ENCODE results near the gene E2F7.
"Not testable (repeated sequence)": the region's sequence is repeated elsewhere in the genome, so short reads cannot be mapped to it uniquely, and the experiment has no call there.

E2F7 gene, protein sequence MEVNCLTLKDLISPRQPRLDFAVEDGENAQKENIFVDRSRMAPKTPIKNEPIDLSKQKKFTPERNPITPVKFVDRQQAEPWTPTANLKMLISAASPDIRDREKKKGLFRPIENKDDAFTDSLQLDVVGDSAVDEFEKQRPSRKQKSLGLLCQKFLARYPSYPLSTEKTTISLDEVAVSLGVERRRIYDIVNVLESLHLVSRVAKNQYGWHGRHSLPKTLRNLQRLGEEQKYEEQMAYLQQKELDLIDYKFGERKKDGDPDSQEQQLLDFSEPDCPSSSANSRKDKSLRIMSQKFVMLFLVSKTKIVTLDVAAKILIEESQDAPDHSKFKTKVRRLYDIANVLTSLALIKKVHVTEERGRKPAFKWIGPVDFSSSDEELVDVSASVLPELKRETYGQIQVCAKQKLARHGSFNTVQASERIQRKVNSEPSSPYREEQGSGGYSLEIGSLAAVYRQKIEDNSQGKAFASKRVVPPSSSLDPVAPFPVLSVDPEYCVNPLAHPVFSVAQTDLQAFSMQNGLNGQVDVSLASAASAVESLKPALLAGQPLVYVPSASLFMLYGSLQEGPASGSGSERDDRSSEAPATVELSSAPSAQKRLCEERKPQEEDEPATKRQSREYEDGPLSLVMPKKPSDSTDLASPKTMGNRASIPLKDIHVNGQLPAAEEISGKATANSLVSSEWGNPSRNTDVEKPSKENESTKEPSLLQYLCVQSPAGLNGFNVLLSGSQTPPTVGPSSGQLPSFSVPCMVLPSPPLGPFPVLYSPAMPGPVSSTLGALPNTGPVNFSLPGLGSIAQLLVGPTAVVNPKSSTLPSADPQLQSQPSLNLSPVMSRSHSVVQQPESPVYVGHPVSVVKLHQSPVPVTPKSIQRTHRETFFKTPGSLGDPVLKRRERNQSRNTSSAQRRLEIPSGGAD

DNA sequence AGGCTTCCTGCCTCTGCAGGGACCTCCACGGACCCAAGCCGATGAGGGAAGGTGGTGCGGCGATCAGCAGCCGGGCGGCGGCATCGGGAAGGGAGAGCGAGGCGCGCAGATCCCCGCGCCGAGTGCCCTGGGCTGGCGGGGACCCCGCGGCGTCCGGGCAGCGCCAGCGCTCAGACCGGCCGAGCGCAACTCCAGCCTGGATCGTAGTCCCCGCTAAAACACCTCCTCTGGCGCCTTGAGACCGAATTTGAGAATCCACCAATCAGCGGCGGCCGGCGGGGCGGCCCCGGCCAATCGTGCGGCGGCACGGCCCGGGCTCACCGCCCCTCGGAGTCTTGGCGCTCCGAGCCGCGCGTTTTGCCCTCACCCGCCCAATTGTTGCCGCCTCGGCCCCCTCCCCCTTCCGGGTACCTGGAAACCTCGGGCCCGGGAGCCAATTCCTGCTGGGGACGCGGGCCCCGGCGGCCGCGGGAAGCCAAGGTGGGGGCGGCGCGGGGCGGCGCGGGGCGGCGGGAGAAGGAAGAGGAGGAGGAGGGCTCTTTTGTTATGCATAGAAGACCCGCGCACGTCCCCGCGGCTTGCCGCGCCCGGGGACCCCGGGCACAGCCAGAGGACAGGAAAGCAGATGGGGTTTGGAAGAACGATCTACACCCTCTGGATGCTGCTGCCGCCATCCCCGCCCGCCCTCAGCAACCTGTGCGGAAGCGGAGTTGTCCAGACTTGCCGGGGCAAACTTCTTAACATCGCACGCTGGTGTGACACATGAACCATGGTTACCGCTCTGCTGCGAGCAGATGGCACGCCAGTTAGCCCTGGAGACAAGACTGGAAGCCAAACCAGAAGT is at the start of gene E2F7:
Gene E2F7 (minus strand): TSS at position 209 of the 844 bp plus-strand sequence. CDS start 934 bp downstream, outside the sequence.
- DNase-seq: peak; percentile 87

DNA sequence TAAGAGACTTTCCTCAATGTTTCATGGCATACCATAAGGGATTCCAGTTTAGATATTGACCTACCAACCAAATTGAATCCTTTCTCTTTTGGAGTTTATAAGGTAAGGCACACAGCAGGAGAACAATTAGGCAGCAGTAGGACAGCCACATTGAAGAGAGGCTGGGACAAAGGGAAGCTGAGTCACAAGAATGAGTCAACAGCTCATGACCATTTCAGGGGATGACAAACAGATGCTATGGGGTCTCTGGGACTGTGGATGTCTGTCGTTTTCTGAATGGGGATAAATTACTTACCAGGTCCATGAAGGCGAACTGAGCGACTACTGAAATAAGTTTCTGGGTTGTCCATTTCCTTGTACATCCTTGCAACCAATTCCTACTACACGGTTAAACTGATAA is 48.6 kb upstream of the E2F7 start:
- no peak for DNase-seq

DNA sequence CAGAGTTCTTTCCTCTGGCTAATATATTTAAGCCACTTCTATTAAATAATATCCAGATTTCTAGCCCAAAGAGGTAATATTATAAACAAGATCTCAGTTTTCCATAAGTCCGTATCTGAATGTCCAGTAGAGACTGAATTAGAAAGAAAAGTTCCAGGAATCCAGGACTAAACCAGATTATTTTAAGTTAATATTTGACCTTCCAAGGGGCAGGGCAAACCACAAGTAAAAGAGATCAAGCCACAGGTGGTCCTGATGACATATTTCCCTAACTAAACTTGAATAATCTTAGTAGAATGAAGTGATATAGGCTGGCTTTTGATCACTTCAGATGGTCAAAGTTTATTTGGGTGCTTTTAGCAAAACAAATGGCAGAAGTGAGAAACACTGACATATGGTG is 43.3 kb upstream of the E2F7 start:
- no peak for DNase-seq

DNA sequence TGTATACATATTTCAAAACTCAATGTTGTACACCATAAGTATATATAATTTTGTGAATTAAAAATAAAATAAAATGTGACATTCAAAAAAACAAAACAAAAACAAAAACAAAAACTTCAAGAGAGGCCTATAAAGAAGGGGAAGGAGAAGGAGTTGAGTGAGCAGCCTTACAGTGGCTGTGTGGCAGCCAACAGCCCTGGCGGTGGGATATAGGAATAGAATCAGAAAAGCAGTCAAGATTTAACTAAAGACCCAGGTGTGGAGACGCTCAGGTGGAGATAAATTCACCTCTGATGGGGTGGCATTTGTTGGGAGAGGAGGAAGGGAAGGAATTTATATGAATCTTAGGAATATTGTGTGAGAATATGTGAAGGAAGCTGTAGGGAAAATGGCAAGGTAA is 41.8 kb upstream of the E2F7 start:
- no peak for DNase-seq

- DNase-seq: no peak
Observed at GRCh38 chr12:77104792-77105191, 39.4 kb upstream of the E2F7 start.

GRCh38 chr12:77104286-77104685 is 38.9 kb upstream of the E2F7 start:
- no peak for DNase-seq

DNA sequence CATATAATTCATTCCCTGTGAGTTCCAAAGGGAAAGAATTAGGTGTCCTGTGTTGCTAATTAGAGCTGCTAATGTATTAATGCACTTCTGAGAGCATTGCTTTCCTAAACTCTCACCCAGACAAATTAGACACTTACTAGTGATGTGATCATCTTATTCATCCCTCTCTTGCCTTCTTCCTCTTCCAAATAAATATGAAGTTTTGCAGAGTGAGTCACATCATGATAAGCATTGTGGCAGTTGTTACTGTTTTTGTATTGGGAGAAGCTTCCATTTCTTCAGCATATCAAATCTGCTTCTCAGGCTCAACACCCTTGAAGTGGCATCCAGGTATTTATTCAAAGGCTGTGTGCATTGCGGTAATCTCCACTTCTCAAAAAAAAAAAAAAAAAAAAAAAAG is 37.3 kb upstream of the E2F7 start:
- no peak for DNase-seq

DNA sequence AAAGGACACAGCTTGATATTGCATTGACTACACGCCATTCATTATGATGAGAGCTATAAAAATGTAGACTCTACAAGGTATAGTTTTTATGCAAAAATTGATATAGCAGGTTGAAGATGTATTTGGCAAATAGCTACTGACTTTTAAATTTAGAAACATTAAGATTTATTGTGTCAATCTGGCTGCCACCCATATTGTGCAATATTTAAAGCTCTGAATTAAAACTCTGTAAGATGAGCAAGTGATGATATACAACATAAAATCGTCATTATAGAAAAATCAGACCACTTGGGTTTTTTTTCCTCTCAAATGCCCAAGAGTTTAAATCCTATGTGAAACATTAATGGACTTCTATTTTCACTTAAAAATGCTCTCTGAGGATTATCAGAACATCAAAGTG is 36.8 kb upstream of the E2F7 start:
- DNase-seq: no peak

GRCh38 chr12:77099799-77100198 is 34.4 kb upstream of the E2F7 start:
- no peak for DNase-seq

DNA sequence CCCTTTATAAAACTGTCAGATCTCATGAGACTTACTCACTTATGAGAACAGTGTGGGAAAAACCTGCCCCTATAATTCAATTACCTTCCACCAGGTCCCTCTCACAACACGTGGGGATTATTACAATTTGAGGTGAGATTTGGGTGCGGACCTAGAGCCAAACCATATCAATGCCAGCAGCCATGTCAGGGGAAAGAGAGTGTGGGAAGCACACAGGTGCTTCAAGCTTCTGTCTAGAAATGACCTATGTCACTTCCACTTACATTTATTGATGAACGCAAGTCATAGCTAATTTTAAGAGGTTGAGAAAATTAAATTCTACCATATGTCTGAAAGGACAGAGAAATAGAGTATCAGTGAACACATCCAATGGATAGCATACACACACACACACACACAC is 32.5 kb upstream of the E2F7 start:
- DNase-seq: no peak

DNA sequence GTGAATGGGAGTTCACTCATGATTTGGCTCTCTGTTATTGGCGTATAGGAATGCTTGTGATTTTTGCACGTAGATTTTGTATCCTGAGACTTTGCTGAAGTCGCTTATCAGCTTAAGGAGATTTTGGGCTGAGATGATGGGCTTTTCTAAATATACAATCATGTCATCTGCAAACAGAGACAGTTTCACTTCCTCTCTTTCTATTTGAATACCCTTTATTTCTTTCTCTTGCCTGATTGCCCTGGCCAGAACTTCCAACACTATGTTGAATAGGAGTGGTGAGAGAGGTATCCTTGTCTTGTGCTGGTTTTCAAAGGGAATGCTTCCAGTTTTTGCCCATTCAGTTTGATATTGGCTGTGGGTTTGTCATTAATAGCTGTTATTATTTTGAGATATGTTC is 26.9 kb upstream of the E2F7 start:
- DNase-seq: not testable (repeated sequence)

GRCh38 chr12:77089686-77090220 is 24.4 kb upstream of the E2F7 start:
- no peak for DNase-seq

- DNase-seq: no peak
Observed at GRCh38 chr12:77087427-77087826, 22.1 kb upstream of the E2F7 start.

DNA sequence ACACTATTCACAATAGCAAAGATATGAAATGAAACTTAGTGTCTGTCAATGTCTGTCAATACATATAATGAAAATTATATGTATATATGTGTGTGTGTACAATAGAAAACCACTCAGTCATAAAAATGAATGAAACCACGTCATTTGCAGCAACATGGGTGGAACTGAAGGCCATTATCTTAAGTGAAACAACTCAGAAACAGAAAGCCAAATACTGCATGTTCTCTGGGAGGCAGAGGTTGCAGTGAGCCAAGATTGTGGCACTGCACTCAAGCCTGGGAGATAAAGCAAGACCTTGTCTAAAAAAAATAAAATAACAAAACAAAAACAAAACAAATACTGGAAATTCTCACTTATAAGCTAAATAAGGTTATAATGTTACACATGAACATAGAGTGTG is 16.7 kb upstream of the E2F7 start:
- DNase-seq: no peak

GRCh38 chr12:77079631-77080030 is 14.3 kb upstream of the E2F7 start:
- DNase-seq: no peak

GRCh38 chr12:77078231-77078630 is 12.9 kb upstream of the E2F7 start:
- no peak for DNase-seq

DNA sequence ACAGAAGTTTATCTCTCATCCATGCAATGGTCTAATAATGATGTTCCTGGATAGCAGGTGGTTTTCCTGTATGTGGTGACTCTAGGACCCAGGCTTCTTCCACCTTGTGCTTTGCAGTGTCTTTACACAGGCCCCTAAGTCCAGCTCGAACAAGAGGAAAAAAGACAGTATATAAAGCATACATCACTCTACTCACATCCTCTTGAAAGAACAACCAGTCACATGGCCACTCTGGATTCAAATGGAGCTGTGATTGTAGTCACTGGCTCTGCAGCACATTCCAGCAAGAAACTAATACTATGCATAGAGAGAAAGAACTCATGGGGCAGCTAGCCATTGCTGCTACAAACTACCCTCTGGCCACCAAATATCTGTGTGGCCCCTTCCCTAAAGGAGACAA is 11.5 kb upstream of the E2F7 start:
- no peak for DNase-seq

- not testable (repeated sequence) for DNase-seq
Observed at GRCh38 chr12:77073894-77074293, 8.5 kb upstream of the E2F7 start.

DNA sequence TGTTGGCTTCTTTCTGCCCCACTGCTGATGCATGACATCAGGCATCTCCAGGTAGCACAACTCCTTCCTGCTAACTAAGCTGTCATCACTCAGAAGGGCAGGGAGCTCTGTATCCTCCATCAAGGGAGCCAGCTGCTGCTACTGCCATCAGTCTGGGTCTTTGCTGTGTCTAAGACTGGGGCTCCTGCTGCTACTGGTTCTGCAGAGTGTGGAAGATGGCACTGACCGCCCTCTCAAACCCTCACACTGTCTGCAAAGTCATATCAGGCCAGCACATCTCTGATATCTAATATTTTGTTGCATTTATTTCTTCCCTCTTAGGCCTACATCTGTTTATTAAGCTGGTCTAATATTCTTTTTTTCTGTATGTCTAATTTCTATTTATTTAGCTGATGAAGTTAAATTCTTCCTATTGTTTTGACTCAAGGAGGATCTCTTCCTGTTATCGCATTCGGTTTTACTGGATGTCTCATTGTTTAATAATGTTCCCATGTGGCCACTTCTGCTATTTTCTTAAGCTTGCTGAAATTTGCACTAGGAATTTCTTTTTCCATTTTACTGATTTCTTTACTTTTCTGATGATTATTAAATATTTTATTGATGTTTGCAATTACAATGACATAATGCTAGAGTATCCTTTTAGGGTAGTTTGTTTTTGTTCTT is 7.6 kb upstream of the E2F7 start:
- DNase-seq: no peak

DNA sequence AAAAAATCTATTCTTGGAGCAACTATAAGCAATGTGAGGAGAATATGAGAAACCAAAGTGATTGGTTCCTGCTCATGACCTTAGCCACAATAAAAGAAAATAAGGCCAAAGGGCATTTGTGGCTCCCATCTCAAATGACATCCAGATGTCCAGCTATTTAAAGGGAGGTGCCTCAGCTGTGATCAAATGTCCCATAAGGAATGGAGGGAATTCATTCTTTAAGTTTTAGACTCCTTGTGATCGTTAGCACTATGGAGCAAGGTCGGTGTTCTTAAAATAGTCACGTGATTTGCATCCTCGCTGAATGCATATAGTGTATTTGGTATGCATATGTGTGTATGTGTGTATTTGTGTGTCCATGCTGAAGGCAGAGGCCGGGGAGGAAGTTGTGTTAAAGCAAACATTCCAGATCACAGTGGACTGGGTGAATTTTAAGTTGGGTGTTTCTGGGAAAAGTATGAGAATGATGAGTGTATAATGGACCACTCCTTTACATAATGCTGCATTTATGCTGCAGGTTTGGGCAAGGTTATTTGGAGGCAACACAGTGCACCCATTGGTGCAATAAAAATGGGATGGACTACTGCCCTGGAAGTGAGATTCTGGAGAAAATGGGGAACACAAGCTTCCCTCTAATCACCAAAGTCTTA is 5.6 kb upstream of the E2F7 start:
- DNase-seq: no peak

DNA sequence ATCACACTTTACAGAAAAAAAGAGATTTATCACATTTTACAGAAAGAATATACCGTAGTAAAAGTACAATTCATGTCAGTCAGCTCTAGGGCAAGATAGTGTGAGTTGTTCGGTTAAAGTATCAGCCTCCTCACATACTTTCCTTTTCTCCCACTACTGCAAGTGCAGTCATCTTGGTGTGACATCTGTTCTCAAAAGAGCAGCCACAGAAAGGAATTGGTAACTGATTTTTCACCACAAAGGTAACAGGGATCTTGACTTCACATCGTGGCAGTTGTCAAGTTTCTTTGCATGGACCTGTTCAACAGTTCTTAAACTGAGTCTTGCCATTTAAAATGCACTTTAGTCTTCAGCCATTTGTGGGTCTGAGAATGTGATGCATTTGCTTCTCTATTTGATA is 5.0 kb upstream of the E2F7 start:
- no peak for DNase-seq

- no peak for DNase-seq
Observed at GRCh38 chr12:77064896-77065360, 441 bp downstream of the E2F7 start.

All from activated CD4-positive, CD25-positive, alpha-beta regulatory T cell treated with anti-CD3 and anti-CD28 coated beads, Interleukin-2, amount 50 U/mL, for 72 hours (primary cell).